ENCODE measurements around the gene HAUS1. TPM values are rescaled to one million over a fixed set of nuclear protein-coding genes. Genes with fewer than 3 reads are reported as not detected.

Gene HAUS1
- total and polyA plus RNA-seq, 2 of the 8 experiments (the other 6 are each of a cell fraction or from before 2014, with no cell fraction given), result 104 TPM

DNA sequence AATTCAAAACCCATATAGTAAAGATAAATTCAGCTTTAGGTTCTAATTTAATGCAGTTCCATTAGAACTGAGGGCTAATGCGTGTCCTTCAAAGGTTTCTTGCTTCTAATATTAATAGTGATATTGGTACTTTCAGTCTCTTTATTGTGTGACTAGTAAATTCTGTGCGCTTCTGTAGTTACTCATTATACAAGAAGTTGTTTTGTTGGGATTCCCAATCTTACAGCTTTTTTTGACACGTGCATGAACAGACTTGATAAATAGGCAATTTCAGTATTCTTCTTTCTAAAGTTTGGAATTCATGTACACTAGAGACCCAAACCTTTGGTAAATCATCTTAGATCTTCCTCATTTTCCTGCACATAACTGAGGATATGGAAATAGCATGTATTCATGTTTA lies 71.8 kb downstream of the HAUS1 start:
- Histone ChIP-seq H4K5ac (ENCODE audit: insufficient read length, low read depth, low read length) (no peak overlapping the region), H2BK120ac (replicated peaks; ENCODE audit: low read depth, low read length) (no peak overlapping the region), H3K4me1 (replicated peaks in 1 of 4; ENCODE audit: control insufficient read depth in 3 of 4, insufficient read depth in 4 of 4, low read length in 3 of 4) (peaks cover 0 to 2% (median 0%) of the 10 kb centered on the region in 4 experiments; a peak in 1 of 7 replicates), H4K20me1 (replicated peaks in 1 of 2; ENCODE audit: control insufficient read depth in 1 of 2, insufficient read depth in 2 of 2, low read length in 2 of 2) (peaks cover 6 to 8% of the 10 kb centered on the region in 2 experiments), H3K9me3 (ENCODE audit: insufficient read depth in 2 of 2, low read depth in 1 of 2, low read length in 1 of 2) (no peaks in the 10 kb centered on the region), H3K56ac (replicated peaks; ENCODE audit: insufficient read length, low read depth, low read length) (no peak overlapping the region), H4K91ac (replicated peaks; ENCODE audit: insufficient read length, low read length) (no peak overlapping the region), H3K79me2 (ENCODE audit: control insufficient read depth in 1 of 2, insufficient read depth in 2 of 2, low read length in 2 of 2) (peaks cover 0 to 63% of the 10 kb centered on the region in 2 experiments; a peak in 3 of 4 replicates), H3K14ac (ENCODE audit: insufficient read length) (no peak overlapping the region), H2AK5ac (ENCODE audit: low read depth, low read length) (no peak overlapping the region), H3K9ac (replicated peaks in 1 of 4; ENCODE audit: extremely low read depth in 1 of 4, low read depth in 3 of 4, low read length in 3 of 4) (no peak overlapping the region), H2BK5ac (ENCODE audit: low read depth, low read length) (no peak overlapping the region), H3K4me3 (ENCODE audit: extremely low read depth in 1 of 4, insufficient read depth in 2 of 4, low read depth in 3 of 4, low read length in 4 of 4) (no peak overlapping the region), H4K8ac (ENCODE audit: extremely low read depth, insufficient read depth, low read length) (no peak overlapping the region), H3K23ac (ENCODE audit: insufficient read length) (no peak overlapping the region), H3K27me3 (replicated peaks in 1 of 4; ENCODE audit: control insufficient read depth in 3 of 4, extremely low read depth in 1 of 4, insufficient read depth in 3 of 4, low read length in 3 of 4) (no peaks in the 10 kb centered on the region), H2BK20ac (ENCODE audit: low read length) (no peak overlapping the region), H3K4me2 (ENCODE audit: insufficient read depth in 1 of 2, low read depth in 2 of 2, low read length in 2 of 2) (no peak overlapping the region; a peak in 1 of 4 replicates), H3K27ac (ENCODE audit: low read depth, low read length) (no peak overlapping the region), H2BK12ac (ENCODE audit: low read depth, low read length) (no peak overlapping the region), H3K79me1 (ENCODE audit: low read depth, low read length) (no peaks in the 10 kb centered on the region), H2AFZ (ENCODE audit: low read length) (no peak overlapping the region), H3K36me3 (ENCODE audit: control insufficient read depth in 2 of 4, insufficient read depth in 4 of 4, low read length in 3 of 4) (no peaks in the 10 kb centered on the region), H2BK15ac (ENCODE audit: low read length) (no peak overlapping the region), H3K23me2 (ENCODE audit: low read depth, low read length) (peaks cover 4% of the 10 kb centered on the region; the same call in 1 of the 2 replicates), H3K18ac (ENCODE audit: extremely low read depth, low read length) (no peak overlapping the region), H3K4ac (replicated peaks; ENCODE audit: insufficient read length, low read depth, low read length) (no peak overlapping the region)
- DNase-seq (ENCODE audit: low read depth in 1 of 2, low spot score in 2 of 2) (no peak), FAIRE-seq (no peak)
- 92% methylated on average over 3 of the region's 3 CpGs; no CpG with 5 or more reads in 1 of the 2 experiments for WGBS, 2 experiments (ENCODE audit: extremely low coverage in 1 of 2, insufficient coverage in 1 of 2, insufficient read length in 1 of 2, insufficient replicate concordance in 2 of 2, low coverage in 1 of 2, low lambda C conversion rate in 2 of 2, missing lambda C conversion rate in 1 of 2)
- POLR2A ChIA-PET (ENCODE audit: partially characterized antibody), result interaction anchor here (0.7 to 1.4 kb wide), 5 partner anchors 7 to 486 kb away, joined by 3 to 5 read pairs (median 4); no protein-coding TSS in a partner anchor
- CTCF ChIA-PET (ENCODE audit: partially characterized antibody), result interaction anchor here (0.6 to 5.9 kb wide), 8 partner anchors 9 to 294 kb away, joined by 3 to 114 read pairs (median 7); no protein-coding TSS in a partner anchor
- TF ChIP-seq CHD1 (IDR thresholded peaks at IDR 0.05; ENCODE audit: low read depth, low read length) (no peak), NANOG (IDR thresholded peaks at IDR 0.05; ENCODE audit: insufficient read depth, low read depth, low read length, poor library complexity, severe bottlenecking) (no peak), TBP (IDR thresholded peaks at IDR 0.05; ENCODE audit: low read depth, low read length) (no peak), SIX5 (IDR thresholded peaks at IDR 0.05; ENCODE audit: low read depth, low read length) (no peak), JUN (IDR thresholded peaks at IDR 0.05; ENCODE audit: low read depth, low read length) (no peak), TEAD4 (IDR thresholded peaks at IDR 0.05; ENCODE audit: low read depth, low read length) (no peak)
